Measurements from ENCODE around the gene EBP. TPM values are rescaled to one million over a fixed set of nuclear protein-coding genes. Genes with fewer than 3 reads are reported as not detected.

The EBP gene
- total RNA-seq, 2 experiments from 2014 or later, result 38.1 to 41.1 TPM

DNA sequence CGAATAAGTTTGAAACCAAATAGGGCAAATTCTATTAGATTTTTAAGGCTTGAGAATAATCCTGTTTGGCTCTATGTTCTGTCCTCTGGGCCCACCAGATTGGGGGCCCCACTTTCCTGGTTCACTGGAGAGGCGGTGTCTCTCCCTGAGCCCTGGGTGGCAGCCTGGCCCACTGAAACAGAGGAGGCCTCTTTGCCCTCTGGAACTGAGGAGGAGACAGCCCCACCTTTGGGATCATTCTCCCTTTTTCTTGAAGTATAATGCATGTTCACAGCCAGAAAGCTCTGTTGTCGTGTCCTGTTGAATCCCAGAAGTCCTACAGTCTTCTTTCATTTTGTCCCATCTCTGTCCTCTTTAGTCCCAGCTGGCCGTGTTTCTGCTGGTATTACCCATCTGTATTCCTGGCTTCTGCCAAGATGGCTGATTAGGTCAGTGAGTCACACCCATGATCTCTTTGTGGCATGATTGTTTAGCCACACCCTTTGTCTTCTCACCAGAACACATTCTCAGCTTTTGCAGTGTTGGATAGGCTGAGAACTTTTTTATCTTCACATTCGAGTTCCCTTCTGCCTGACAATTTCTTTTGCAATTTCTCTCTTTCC, 9.9 kb downstream of the EBP start:
- Histone ChIP-seq H3K4me3 (ENCODE audit: low read length) (no peak overlapping the region), H3K4me1 (ENCODE audit: insufficient read depth, low read length) (peaks cover 7% of the 10 kb centered on the region), H3K36me3 (ENCODE audit: insufficient read depth, low read length) (peaks cover 21% of the 10 kb centered on the region), H3K27me3 (ENCODE audit: control insufficient read depth in 1 of 2, insufficient read depth in 2 of 2, low read length in 2 of 2) (no peaks in the 10 kb centered on the region), H3K27ac (ENCODE audit: low read depth in 1 of 2, low read length in 2 of 2) (peak overlapping the region in 1 of 2 donors; percentile 40), H3K9me3 (ENCODE audit: control insufficient read depth in 1 of 2, insufficient read depth in 1 of 2, low read length in 2 of 2) (no peaks in the 10 kb centered on the region)
- ChIA-PET POLR2A (interaction anchor here (1.1 kb wide), 1 partner anchor 463 kb away, joined by 3 read pairs; no protein-coding TSS in a partner anchor), CTCF (no interaction called here)
- Mint-ChIP-seq H3K27me3 (no peaks in the 10 kb centered on the region), H3K4me3 (no peak overlapping the region), H3K27ac (peak overlapping the region; percentile 2), H3K4me1 (ENCODE audit: low read depth) (peaks cover 3% of the 10 kb centered on the region), H3K9me3 (no peaks in the 10 kb centered on the region), H3K36me3 (ENCODE audit: low read depth) (peaks cover 14% of the 10 kb centered on the region)
- peak in 2 of 14 experiments; percentile 23 to 50 for DNase-seq
- TF ChIP-seq CTCF (IDR thresholded peaks at IDR 0.05), result no peak
- intact Hi-C loops (cut with DNase I, micrococcal nuclease), result no loop called here
- no peak for ATAC-seq (ENCODE audit: poor library complexity)

DNA sequence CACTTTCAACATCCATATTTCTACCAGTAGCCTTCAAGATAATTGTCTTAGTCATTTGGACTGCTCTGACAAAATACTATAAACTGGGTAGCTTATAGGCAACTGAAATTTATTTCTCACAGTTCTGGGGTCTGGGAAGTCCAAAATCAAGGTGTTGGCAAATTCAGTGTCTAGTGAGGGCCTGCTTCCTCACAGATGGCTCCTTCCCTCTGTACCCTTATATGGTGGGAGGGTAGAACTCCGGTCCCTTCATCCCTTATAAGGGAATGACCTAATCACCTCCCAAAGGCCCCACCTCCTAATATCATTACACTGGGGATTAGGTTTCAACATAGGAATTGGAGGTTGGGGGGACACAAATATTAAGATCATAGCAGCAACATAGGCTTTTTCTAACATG, 10.6 kb downstream of the EBP start:
- no peak for DNase-seq
- Mint-ChIP-seq H3K4me1 (ENCODE audit: low read depth) (no peaks in the 10 kb centered on the region), H3K27me3 (no peaks in the 10 kb centered on the region), H3K4me3 (no peak overlapping the region), H3K36me3 (ENCODE audit: low read depth) (peaks cover 8% of the 10 kb centered on the region), H3K27ac (no peak overlapping the region), H3K9me3 (no peaks in the 10 kb centered on the region)
- intact Hi-C loops (cut with DNase I, micrococcal nuclease), result no loop called here
- Histone ChIP-seq H3K4me3 (ENCODE audit: low read length) (no peak overlapping the region), H3K9me3 (ENCODE audit: control insufficient read depth in 1 of 2, insufficient read depth in 1 of 2, low read length in 2 of 2) (no peaks in the 10 kb centered on the region), H3K27me3 (ENCODE audit: control insufficient read depth in 1 of 2, insufficient read depth in 2 of 2, low read length in 2 of 2) (no peaks in the 10 kb centered on the region), H3K36me3 (ENCODE audit: insufficient read depth, low read length) (peaks cover 14% of the 10 kb centered on the region), H3K4me1 (ENCODE audit: insufficient read depth, low read length) (peaks cover 7% of the 10 kb centered on the region), H3K27ac (ENCODE audit: low read depth in 1 of 2, low read length in 2 of 2) (no peak overlapping the region)
- ATAC-seq (ENCODE audit: poor library complexity), result no peak
- POLR2A ChIA-PET, result no interaction called here
- CTCF ChIA-PET, result no interaction called here
- TF ChIP-seq CTCF (IDR thresholded peaks at IDR 0.05), result no peak

- H3K4me3 Mint-ChIP-seq, result no peak overlapping the region
- no peak for ATAC-seq (ENCODE audit: poor library complexity)
- no peaks in the 10 kb centered on the region for H3K4me1 Mint-ChIP-seq (ENCODE audit: low read depth)
- H3K36me3 Mint-ChIP-seq (ENCODE audit: low read depth), result peaks cover 8% of the 10 kb centered on the region
- no peak overlapping the region for H3K27ac ChIP-seq (ENCODE audit: low read depth in 1 of 2, low read length in 2 of 2)
- intact Hi-C loops (cut with DNase I, micrococcal nuclease), result loop anchor here in 1 of 2 experiments (1.0 kb wide), 1 partner anchor 10 kb away; no protein-coding TSS in a partner anchor
- ChIA-PET POLR2A (no interaction called here), CTCF (no interaction called here)
- H3K9me3 ChIP-seq (ENCODE audit: control insufficient read depth in 1 of 2, insufficient read depth in 1 of 2, low read length in 2 of 2), result no peaks in the 10 kb centered on the region
- no peak for TF ChIP-seq CTCF (IDR thresholded peaks at IDR 0.05)
- no peak overlapping the region for H3K4me3 ChIP-seq (ENCODE audit: low read length)
- peaks cover 7% of the 10 kb centered on the region for H3K4me1 ChIP-seq (ENCODE audit: insufficient read depth, low read length)
- H3K27me3 Mint-ChIP-seq, result no peaks in the 10 kb centered on the region
- no peaks in the 10 kb centered on the region for H3K27me3 ChIP-seq (ENCODE audit: control insufficient read depth in 1 of 2, insufficient read depth in 2 of 2, low read length in 2 of 2)
- DNase-seq, result no peak
- H3K9me3 Mint-ChIP-seq, result no peaks in the 10 kb centered on the region
- H3K36me3 ChIP-seq (ENCODE audit: insufficient read depth, low read length), result peaks cover 4% of the 10 kb centered on the region
- H3K27ac Mint-ChIP-seq, result no peak overlapping the region
Observed at GRCh38 chrX:48533165-48533564, 11.6 kb downstream of the EBP start.

Measured in CD4-positive, alpha-beta T cell (primary cell).